Mammary epithelial cell (primary cell): ENCODE data around the gene GNA12.

Experiments used
- EZH2 ChIP-seq: IDR thresholded peaks from 2 replicates; pipeline ENCODE4 v1.6.1; 2012; ENCODE audit warnings: low read length, inconsistent platforms, borderline replicate concordance
- TF ChIP-seq, protein P1 (sequence below), 2 donors: IDR thresholded peaks in 1 of 2; conservative IDR thresholded peaks in 1 of 2; 2 replicates each; pipeline ENCODE4 v1.5.1; 2011 to 2012; ENCODE audit warnings: inconsistent platforms in 2 of 2, low read length in 2 of 2, mild to moderate bottlenecking in 2 of 2, control low read depth in 1 of 2, low read depth in 1 of 2; ENCODE audit not compliant: insufficient read depth in 1 of 2; ENCODE audit errors: extremely low read depth in 1 of 2

DNA sequence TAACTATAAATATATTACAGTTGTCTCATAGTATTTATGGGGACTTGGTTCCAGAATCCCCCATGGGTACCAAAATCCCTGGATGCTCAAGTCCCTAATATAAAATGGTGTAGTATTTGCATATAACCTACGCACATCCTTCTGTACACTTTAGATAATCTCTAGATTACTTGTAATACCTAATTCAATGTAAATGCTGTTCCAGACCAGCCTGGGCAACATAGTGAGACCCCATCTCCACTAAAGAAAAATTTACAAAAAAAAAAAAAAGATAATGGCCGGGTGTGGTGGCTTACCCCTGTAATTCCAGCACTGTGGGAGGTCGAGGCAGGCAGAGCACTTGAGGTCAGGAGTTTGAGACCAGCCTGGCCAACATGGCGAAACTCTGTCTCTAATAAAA is 17.4 kb upstream of the GNA12 start:
- TF ChIP-seq, protein P1, sequence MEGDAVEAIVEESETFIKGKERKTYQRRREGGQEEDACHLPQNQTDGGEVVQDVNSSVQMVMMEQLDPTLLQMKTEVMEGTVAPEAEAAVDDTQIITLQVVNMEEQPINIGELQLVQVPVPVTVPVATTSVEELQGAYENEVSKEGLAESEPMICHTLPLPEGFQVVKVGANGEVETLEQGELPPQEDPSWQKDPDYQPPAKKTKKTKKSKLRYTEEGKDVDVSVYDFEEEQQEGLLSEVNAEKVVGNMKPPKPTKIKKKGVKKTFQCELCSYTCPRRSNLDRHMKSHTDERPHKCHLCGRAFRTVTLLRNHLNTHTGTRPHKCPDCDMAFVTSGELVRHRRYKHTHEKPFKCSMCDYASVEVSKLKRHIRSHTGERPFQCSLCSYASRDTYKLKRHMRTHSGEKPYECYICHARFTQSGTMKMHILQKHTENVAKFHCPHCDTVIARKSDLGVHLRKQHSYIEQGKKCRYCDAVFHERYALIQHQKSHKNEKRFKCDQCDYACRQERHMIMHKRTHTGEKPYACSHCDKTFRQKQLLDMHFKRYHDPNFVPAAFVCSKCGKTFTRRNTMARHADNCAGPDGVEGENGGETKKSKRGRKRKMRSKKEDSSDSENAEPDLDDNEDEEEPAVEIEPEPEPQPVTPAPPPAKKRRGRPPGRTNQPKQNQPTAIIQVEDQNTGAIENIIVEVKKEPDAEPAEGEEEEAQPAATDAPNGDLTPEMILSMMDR (conservative IDR thresholded peaks at IDR 0.05 in 1 of 2, IDR thresholded peaks at IDR 0.05 in 1 of 2; ENCODE audit: extremely low read depth in 1 of 2, insufficient read depth in 1 of 2, low read depth in 1 of 2, low read length in 2 of 2) = no peak
- TF ChIP-seq EZH2 = no peak
